HG03159 (cell line): Measurements from ENCODE around the gene OR3A3.
"Not testable (repeated sequence)": the region's sequence is repeated elsewhere in the genome, so short reads cannot be mapped to it uniquely, and the experiment has no call there.

Experiments used
- ATAC-seq: cut with Tn5 transposase; IDR thresholded peaks from one replicate; pipeline ENCODE4 v1.9.1; 2021; ENCODE audit warnings: mild to moderate bottlenecking, moderate library complexity; ENCODE audit not compliant: unreplicated experiment

The OR3A3 gene

GRCh38 chr17:3411070-3411469 lies at the start of gene OR3A3:
OR3A3 (plus strand) TSS chr17:3411370.
- ATAC-seq = no peak

- ATAC-seq = not testable (repeated sequence)
Observed at GRCh38 chr17:3371167-3371566, 40.0 kb upstream of the OR3A3 start.

- ATAC-seq = no peak
Observed at GRCh38 chr17:3378321-3378720, 32.8 kb upstream of the OR3A3 start.

- ATAC-seq = no peak
Observed at GRCh38 chr17:3381957-3382356, 29.2 kb upstream of the OR3A3 start.

- no peak for ATAC-seq
Observed at GRCh38 chr17:3385869-3386816, 25.0 kb upstream of the OR3A3 start, which contains the start of gene OR3A2. OR3A2 (minus strand) TSS chr17:3386308.

- no peak for ATAC-seq
Observed at GRCh38 chr17:3389791-3390190, 21.4 kb upstream of the OR3A3 start.

- not testable (repeated sequence) for ATAC-seq
Observed at GRCh38 chr17:3397801-3398200, 13.4 kb upstream of the OR3A3 start.

- no peak for ATAC-seq
Observed at GRCh38 chr17:3398310-3398709, 12.9 kb upstream of the OR3A3 start, which contains the start of gene OR1E1. OR1E1 (minus strand) TSS chr17:3398410; CDS start chr17:3398410, 0 bp downstream.

GRCh38 chr17:3400055-3400454 lies 11.1 kb upstream of the OR3A3 start:
- no peak for ATAC-seq

- ATAC-seq = no peak
Observed at GRCh38 chr17:3401786-3402185, 9.4 kb upstream of the OR3A3 start.

- ATAC-seq = not testable (repeated sequence)
Observed at GRCh38 chr17:3403856-3404255, 7.3 kb upstream of the OR3A3 start.

- not testable (repeated sequence) for ATAC-seq
Observed at GRCh38 chr17:3412216-3412615, 1.0 kb downstream of the OR3A3 start.

- ATAC-seq = no peak
Observed at GRCh38 chr17:3415610-3416009, 4.4 kb downstream of the OR3A3 start.

- ATAC-seq = no peak
Observed at GRCh38 chr17:3418222-3418621, 7.1 kb downstream of the OR3A3 start.

- not testable (repeated sequence) for ATAC-seq
Observed at GRCh38 chr17:3433215-3433614, 22.0 kb downstream of the OR3A3 start.

GRCh38 chr17:3433741-3434140 lies 22.6 kb downstream of the OR3A3 start, which contains the start of gene OR1E2:
OR1E2 (minus strand) TSS chr17:3433841; CDS start chr17:3433841, 0 bp downstream.
- ATAC-seq = no peak

- ATAC-seq = no peak
Observed at GRCh38 chr17:3438368-3438767, 27.2 kb downstream of the OR3A3 start.

- no peak for ATAC-seq
Observed at GRCh38 chr17:3440451-3440850, 29.3 kb downstream of the OR3A3 start.

- ATAC-seq = no peak
Observed at GRCh38 chr17:3447625-3448024, 36.5 kb downstream of the OR3A3 start.

GRCh38 chr17:3448059-3448665 lies 37.0 kb downstream of the OR3A3 start:
- no peak for ATAC-seq

GRCh38 chr17:3466355-3466754 lies 55.2 kb downstream of the OR3A3 start:
- ATAC-seq = not testable (repeated sequence)

- no peak for ATAC-seq
Observed at GRCh38 chr17:3469529-3469928, 58.4 kb downstream of the OR3A3 start.
